HG03095 (cell line): ENCODE measurements around the gene PDLIM4.

Source experiments
- ATAC-seq: cut with Tn5 transposase; IDR thresholded peaks from one replicate; pipeline ENCODE4 v1.9.1; 2021; ENCODE audit warnings: moderate library complexity; ENCODE audit not compliant: unreplicated experiment

The PDLIM4 gene

GRCh38 chr5:132251220-132251725 is 6.2 kb upstream of the PDLIM4 start:
- ATAC-seq = no peak

GRCh38 chr5:132253008-132253441 is 4.5 kb upstream of the PDLIM4 start:
- no peak for ATAC-seq

- ATAC-seq = no peak
Measured at GRCh38 chr5:132253452-132254320, 3.8 kb upstream of the PDLIM4 start.

- ATAC-seq = no peak
Measured at GRCh38 chr5:132254321-132254977, 3.0 kb upstream of the PDLIM4 start.

- no peak for ATAC-seq
Measured at GRCh38 chr5:132256086-132256782, 1.3 kb upstream of the PDLIM4 start.

- no peak for ATAC-seq
Measured at GRCh38 chr5:132256783-132257130, 739 bp upstream of the PDLIM4 start.

- ATAC-seq = no peak
Measured at GRCh38 chr5:132258102-132259068, 889 bp downstream of the PDLIM4 start.

- ATAC-seq = no peak
Measured at GRCh38 chr5:132259069-132259851, 1.8 kb downstream of the PDLIM4 start.

GRCh38 chr5:132260051-132260450 is 2.6 kb downstream of the PDLIM4 start:
- no peak for ATAC-seq

GRCh38 chr5:132260714-132261551 is 3.4 kb downstream of the PDLIM4 start:
- ATAC-seq = peak; percentile 56

- no peak for ATAC-seq
Measured at GRCh38 chr5:132261881-132262845, 4.7 kb downstream of the PDLIM4 start.

- ATAC-seq = no peak
Measured at GRCh38 chr5:132262882-132263547, 5.5 kb downstream of the PDLIM4 start.

GRCh38 chr5:132263548-132264261 is 6.2 kb downstream of the PDLIM4 start:
- no peak for ATAC-seq

- ATAC-seq = no peak
Measured at GRCh38 chr5:132264546-132265335, 7.2 kb downstream of the PDLIM4 start.

- ATAC-seq = no peak
Measured at GRCh38 chr5:132265336-132266030, 8.0 kb downstream of the PDLIM4 start.
